ENCODE data around the gene FOLR2. TPM values are rescaled to one million over a fixed set of nuclear protein-coding genes. Genes with fewer than 3 reads are reported as not detected.
A peak's percentile ranks its signal among the peaks of the same experiment; 100 is the strongest.
"Not testable (repeated sequence)": the region's sequence is repeated elsewhere in the genome, so short reads cannot be mapped to it uniquely, and the experiment has no call there.

Gene FOLR2
- 10 to 100 TPM in 2 of 4 donors, 1 to 10 TPM in 1, under 1 TPM in 1; 0.67 to 24.2 (median 8.6) TPM for polyA plus RNA-seq
- long read RNA-seq, donor 1, partial matches to known transcripts, result 0 of 6 reads
- long read RNA-seq, donor 1, other reads (novel, unspliced or antisense), result 0 of 6 reads
- long read RNA-seq, donor 2, partial matches to known transcripts, result 0 of 3 reads
- long read RNA-seq, donor 2, other reads (novel, unspliced or antisense), result 0 of 3 reads
- long read RNA-seq, donor 3, partial matches to known transcripts, result 0 of 2 reads
- long read RNA-seq, donor 3, other reads (novel, unspliced or antisense), result 0 of 2 reads
- long read RNA-seq, donor 4, result 0 reads
- long read RNA-seq, donor 5, partial matches to known transcripts, result 0 of 2 reads
- long read RNA-seq, donor 5, other reads (novel, unspliced or antisense), result 0 of 2 reads
- long read RNA-seq, donor 6, partial matches to known transcripts, result 0 of 4 reads
- long read RNA-seq, donor 6, other reads (novel, unspliced or antisense), result 0 of 4 reads
- long read RNA-seq, donor 7, result 0 reads
- long read RNA-seq, donor 8, partial matches to known transcripts, result 0 of 2 reads
- long read RNA-seq, donor 8, other reads (novel, unspliced or antisense), result 0 of 2 reads
- long read RNA-seq, donor 9, partial matches to known transcripts, result 0 of 3 reads
- long read RNA-seq, donor 9, other reads (novel, unspliced or antisense), result 0 of 3 reads
- long read RNA-seq, donor 10, transcript FOLR2-201 (5 exons, 1,138 nt), result major isoform, 5 of 9 reads
- long read RNA-seq, donor 10, partial matches to known transcripts, result 0 of 9 reads
- long read RNA-seq, donor 10, other reads (novel, unspliced or antisense), result 0 of 9 reads

- H3K4me1 ChIP-seq (ENCODE audit: control insufficient read depth in 3 of 3, insufficient read depth in 2 of 3, low read depth in 1 of 3, low read length in 2 of 3), result no peaks in the 10 kb centered on the region
- no peak for DNase-seq
- no peaks in the 10 kb centered on the region for H3K36me3 ChIP-seq (ENCODE audit: control insufficient read depth in 3 of 3, insufficient read depth in 2 of 3, low read depth in 1 of 3, low read length in 3 of 3)
- H3K4me3 ChIP-seq (ENCODE audit: low read depth in 1 of 3, low read length in 3 of 3), result no peak within 1 kb of the TSS
- H3K27me3 ChIP-seq (ENCODE audit: control insufficient read depth in 3 of 3, insufficient read depth in 3 of 3, low read length in 3 of 3), result peaks cover 0 to 3% (median 0%) of the 10 kb centered on the region in 3 donors
- H3K9me3 ChIP-seq (ENCODE audit: control insufficient read depth in 2 of 2, insufficient read depth in 1 of 2, low read depth in 1 of 2, low read length in 1 of 2), result no peaks in the 10 kb centered on the region
- peak within 1 kb of the TSS in 1 of 3 donors; percentile 65 for H3K27ac ChIP-seq (ENCODE audit: low read depth in 1 of 3, low read length in 2 of 3)
- 84 to 90% (median 88%) methylated on average over 6 of the region's 6 CpGs for WGBS, 3 donors
- FAIRE-seq, result no peak
These were observed at the start of gene FOLR2 for GRCh38 chr11:72216638-72217037. FOLR2 (plus strand) TSS chr11:72216794; CDS start chr11:72218585, 1,791 bp downstream.

GRCh38 chr11:72169046-72169555, 47.5 kb upstream of the FOLR2 start:
- peak overlapping the region in 1 of 3 donors; percentile 57 for H3K27ac ChIP-seq (ENCODE audit: low read depth in 1 of 3, low read length in 2 of 3)
- peak in 1 of 2 donors; percentile 17 for DNase-seq
- not testable (repeated sequence) for H3K4me3 ChIP-seq (ENCODE audit: low read depth in 1 of 3, low read length in 3 of 3); H3K27me3 ChIP-seq (ENCODE audit: control insufficient read depth in 3 of 3, insufficient read depth in 3 of 3, low read length in 3 of 3); H3K9me3 ChIP-seq (ENCODE audit: control insufficient read depth in 2 of 2, insufficient read depth in 1 of 2, low read depth in 1 of 2, low read length in 1 of 2); FAIRE-seq; H3K36me3 ChIP-seq (ENCODE audit: control insufficient read depth in 3 of 3, insufficient read depth in 2 of 3, low read depth in 1 of 3, low read length in 3 of 3)
- H3K4me1 ChIP-seq (ENCODE audit: control insufficient read depth in 3 of 3, insufficient read depth in 2 of 3, low read depth in 1 of 3, low read length in 2 of 3), result peaks cover 0 to 26% (median 0%) of the 10 kb centered on the region in 3 donors
- 91 to 96% (median 94%) methylated on average over 5 of the region's 5 CpGs for WGBS, 3 donors

- H3K27ac ChIP-seq (ENCODE audit: low read depth in 1 of 3, low read length in 2 of 3), result peak overlapping the region in 1 of 3 donors; percentile 57
- not testable (repeated sequence) for FAIRE-seq
- WGBS, 3 donors, result 76 to 84% (median 79%) methylated on average over 3 of the region's 3 CpGs
These were observed 46.8 kb upstream of the FOLR2 start for GRCh38 chr11:72169754-72170153.

GRCh38 chr11:72172043-72172442, 44.6 kb upstream of the FOLR2 start:
- not testable (repeated sequence) for H3K36me3 ChIP-seq (ENCODE audit: control insufficient read depth in 3 of 3, insufficient read depth in 2 of 3, low read depth in 1 of 3, low read length in 3 of 3); H3K27me3 ChIP-seq (ENCODE audit: control insufficient read depth in 3 of 3, insufficient read depth in 3 of 3, low read length in 3 of 3); H3K4me3 ChIP-seq (ENCODE audit: low read depth in 1 of 3, low read length in 3 of 3); DNase-seq; FAIRE-seq; H3K27ac ChIP-seq (ENCODE audit: low read depth in 1 of 3, low read length in 2 of 3); H3K9me3 ChIP-seq (ENCODE audit: control insufficient read depth in 2 of 2, insufficient read depth in 1 of 2, low read depth in 1 of 2, low read length in 1 of 2)
- WGBS, 3 donors, result 83% methylated on average over 4 of the region's 4 CpGs
- peaks cover 0 to 36% (median 1%) of the 10 kb centered on the region in 3 donors for H3K4me1 ChIP-seq (ENCODE audit: control insufficient read depth in 3 of 3, insufficient read depth in 2 of 3, low read depth in 1 of 3, low read length in 2 of 3)

More at GRCh38 chr11:72169754-72170153, 46.8 kb upstream of the FOLR2 start:
- H3K4me3 ChIP-seq (ENCODE audit: low read depth in 1 of 3, low read length in 3 of 3); H3K36me3 ChIP-seq (ENCODE audit: control insufficient read depth in 3 of 3, insufficient read depth in 2 of 3, low read depth in 1 of 3, low read length in 3 of 3); DNase-seq; H3K27me3 ChIP-seq (ENCODE audit: control insufficient read depth in 3 of 3, insufficient read depth in 3 of 3, low read length in 3 of 3); H3K9me3 ChIP-seq (ENCODE audit: control insufficient read depth in 2 of 2, insufficient read depth in 1 of 2, low read depth in 1 of 2, low read length in 1 of 2): not testable (repeated sequence)
- peaks cover 0 to 31% (median 0%) of the 10 kb centered on the region in 3 donors for H3K4me1 ChIP-seq (ENCODE audit: control insufficient read depth in 3 of 3, insufficient read depth in 2 of 3, low read depth in 1 of 3, low read length in 2 of 3)

GRCh38 chr11:72173291-72173690, 43.3 kb upstream of the FOLR2 start:
- 88 to 90% (median 88%) methylated on average over 3 of the region's 3 CpGs for WGBS, 3 donors
- FAIRE-seq, result no peak

DNA sequence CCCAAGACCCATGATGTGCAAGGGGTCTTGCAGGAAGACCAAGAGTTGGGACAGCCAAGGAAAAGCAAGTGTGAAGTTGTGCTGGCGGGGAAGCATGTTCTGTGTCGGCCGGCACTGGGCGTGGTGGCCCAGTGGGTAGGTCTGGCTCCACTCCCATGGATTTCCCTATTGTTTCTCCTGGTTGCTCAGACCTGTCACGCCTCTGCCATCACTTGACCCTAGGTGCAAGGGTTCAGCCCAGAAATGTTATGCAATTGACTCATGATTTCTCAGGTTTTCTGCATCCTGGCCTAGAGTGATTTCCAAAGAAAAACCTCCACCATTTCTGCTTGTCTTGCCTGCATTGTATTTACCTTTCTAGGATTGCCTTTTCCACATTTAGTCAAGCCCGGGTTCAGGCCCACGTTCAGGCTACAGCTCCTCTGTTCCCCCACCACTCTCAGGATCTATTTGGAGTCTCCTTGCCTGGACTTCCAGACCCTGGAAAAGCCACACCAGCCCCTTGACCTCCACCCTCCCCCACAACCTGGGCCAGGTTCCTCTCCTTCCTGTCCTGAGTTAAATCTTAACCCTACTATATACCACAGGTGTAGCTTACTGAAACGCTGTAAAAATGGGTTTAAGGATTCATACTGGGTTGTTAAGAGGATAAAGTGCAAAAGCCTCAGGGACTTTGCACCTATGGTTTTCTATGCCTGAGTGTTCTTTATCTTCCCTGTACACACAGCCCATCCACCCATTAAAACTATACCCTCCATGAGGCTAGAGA, 42.1 kb upstream of the FOLR2 start:
- no peak overlapping the region for H3K4me3 ChIP-seq (ENCODE audit: low read depth in 1 of 3, low read length in 3 of 3)
- peaks cover 0 to 39% (median 1%) of the 10 kb centered on the region in 3 donors for H3K4me1 ChIP-seq (ENCODE audit: control insufficient read depth in 3 of 3, insufficient read depth in 2 of 3, low read depth in 1 of 3, low read length in 2 of 3)
- no peaks in the 10 kb centered on the region for H3K9me3 ChIP-seq (ENCODE audit: control insufficient read depth in 2 of 2, insufficient read depth in 1 of 2, low read depth in 1 of 2, low read length in 1 of 2)
- H3K36me3 ChIP-seq (ENCODE audit: control insufficient read depth in 3 of 3, insufficient read depth in 2 of 3, low read depth in 1 of 3, low read length in 3 of 3), result no peaks in the 10 kb centered on the region
- H3K27me3 ChIP-seq (ENCODE audit: control insufficient read depth in 3 of 3, insufficient read depth in 3 of 3, low read length in 3 of 3), result no peaks in the 10 kb centered on the region
- 26 to 69% (median 27%) methylated on average over 8 of the region's 8 CpGs for WGBS, 3 donors
- FAIRE-seq (no peak), DNase-seq (peak; percentile 78 to 84)
- H3K27ac ChIP-seq (ENCODE audit: low read depth in 1 of 3, low read length in 2 of 3), result peak overlapping the region; percentile 37 to 92 (median 75)

More at GRCh38 chr11:72173291-72173690, 43.3 kb upstream of the FOLR2 start:
- Histone ChIP-seq H3K4me3 (ENCODE audit: low read depth in 1 of 3, low read length in 3 of 3) (no peak overlapping the region), H3K27ac (ENCODE audit: low read depth in 1 of 3, low read length in 2 of 3) (peak overlapping the region in 1 of 3 donors; percentile 21), H3K36me3 (ENCODE audit: control insufficient read depth in 3 of 3, insufficient read depth in 2 of 3, low read depth in 1 of 3, low read length in 3 of 3) (no peaks in the 10 kb centered on the region), H3K9me3 (ENCODE audit: control insufficient read depth in 2 of 2, insufficient read depth in 1 of 2, low read depth in 1 of 2, low read length in 1 of 2) (no peaks in the 10 kb centered on the region), H3K27me3 (ENCODE audit: control insufficient read depth in 3 of 3, insufficient read depth in 3 of 3, low read length in 3 of 3) (no peaks in the 10 kb centered on the region), H3K4me1 (ENCODE audit: control insufficient read depth in 3 of 3, insufficient read depth in 2 of 3, low read depth in 1 of 3, low read length in 2 of 3) (peaks cover 0 to 49% (median 1%) of the 10 kb centered on the region in 3 donors)
- DNase-seq, result no peak

DNA sequence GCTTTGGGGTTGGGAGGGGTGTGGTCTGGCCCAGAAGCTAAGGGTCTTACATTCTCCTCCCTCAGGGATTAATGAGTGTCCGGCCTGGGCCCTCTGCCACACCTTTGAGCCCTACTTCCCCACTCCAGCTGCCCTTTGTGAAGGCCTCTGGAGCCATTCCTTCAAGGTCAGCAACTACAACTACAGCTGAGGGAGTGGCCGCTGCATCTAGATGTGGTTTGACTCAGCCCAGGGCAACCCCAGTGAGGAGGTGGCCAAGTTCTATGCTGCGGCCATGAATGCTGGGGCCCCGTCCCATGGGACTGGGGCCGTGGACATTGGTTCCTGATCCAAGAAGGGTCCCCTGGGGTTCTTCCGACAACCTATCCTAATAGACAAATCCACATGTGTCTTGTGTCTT, 38.9 kb upstream of the FOLR2 start:
- Histone ChIP-seq H3K27ac (ENCODE audit: low read depth in 1 of 3, low read length in 2 of 3) (no peak overlapping the region), H3K4me3 (ENCODE audit: low read depth in 1 of 3, low read length in 3 of 3) (no peak overlapping the region), H3K9me3 (ENCODE audit: control insufficient read depth in 2 of 2, insufficient read depth in 1 of 2, low read depth in 1 of 2, low read length in 1 of 2) (no peaks in the 10 kb centered on the region), H3K4me1 (ENCODE audit: control insufficient read depth in 3 of 3, insufficient read depth in 2 of 3, low read depth in 1 of 3, low read length in 2 of 3) (peaks cover 0 to 33% (median 1%) of the 10 kb centered on the region in 3 donors), H3K36me3 (ENCODE audit: control insufficient read depth in 3 of 3, insufficient read depth in 2 of 3, low read depth in 1 of 3, low read length in 3 of 3) (no peaks in the 10 kb centered on the region), H3K27me3 (ENCODE audit: control insufficient read depth in 3 of 3, insufficient read depth in 3 of 3, low read length in 3 of 3) (no peaks in the 10 kb centered on the region)
- peak; percentile 11 to 35 for DNase-seq
- WGBS, 3 donors, result 85 to 91% (median 86%) methylated on average over 6 of the region's 6 CpGs
- FAIRE-seq, result no peak
